HG02938 (cell line): ENCODE results near the gene MOG.

ENCODE experiments used
- ATAC-seq: cut with Tn5 transposase; IDR thresholded peaks from one replicate; pipeline ENCODE4 v1.9.1; 2021; ENCODE audit warnings: mild to moderate bottlenecking, moderate library complexity; ENCODE audit not compliant: unreplicated experiment

MOG gene

GRCh38 chr6:29656798-29657197 lies at the start of gene MOG:
Gene MOG (plus strand): TSS chr6:29657092. CDS start chr6:29657210, 118 bp downstream.
- no peak for ATAC-seq

- no peak for ATAC-seq
These were observed 48.8 kb upstream of the MOG start for GRCh38 chr6:29608131-29608530.

GRCh38 chr6:29610540-29610939 lies 46.4 kb upstream of the MOG start:
- no peak for ATAC-seq

GRCh38 chr6:29611426-29611825 lies 45.5 kb upstream of the MOG start:
- no peak for ATAC-seq

- no peak for ATAC-seq
These were observed 38.9 kb upstream of the MOG start for GRCh38 chr6:29617782-29618554.

GRCh38 chr6:29619578-29620160 lies 37.2 kb upstream of the MOG start:
- ATAC-seq: no peak

- no peak for ATAC-seq
These were observed 36.3 kb upstream of the MOG start for GRCh38 chr6:29620630-29621029.

- no peak for ATAC-seq
These were observed 32.4 kb upstream of the MOG start for GRCh38 chr6:29624520-29624961.

- ATAC-seq: no peak
These were observed 31.5 kb upstream of the MOG start for GRCh38 chr6:29625337-29625930.

- ATAC-seq: no peak
These were observed 29.7 kb upstream of the MOG start for GRCh38 chr6:29626948-29627754.

GRCh38 chr6:29627755-29628418 lies 29.0 kb upstream of the MOG start:
- ATAC-seq: no peak

GRCh38 chr6:29628419-29629281 lies 28.2 kb upstream of the MOG start:
- ATAC-seq: no peak

- ATAC-seq: no peak
These were observed 27.3 kb upstream of the MOG start for GRCh38 chr6:29629571-29629970.

GRCh38 chr6:29630315-29630714 lies 26.6 kb upstream of the MOG start:
- no peak for ATAC-seq

- no peak for ATAC-seq
These were observed 25.6 kb upstream of the MOG start for GRCh38 chr6:29631209-29631810.

- ATAC-seq: no peak
These were observed 24.8 kb upstream of the MOG start for GRCh38 chr6:29631860-29632731.

- ATAC-seq: no peak
These were observed 23.9 kb upstream of the MOG start, which contains the start of gene GABBR1 for GRCh38 chr6:29632789-29633533. Gene GABBR1 (minus strand): TSS chr6:29633183. CDS start chr6:29632385, 798 bp downstream.

GRCh38 chr6:29633534-29633905 lies 23.4 kb upstream of the MOG start:
- no peak for ATAC-seq
